ENCODE measurements around the gene KCNK4.

Gene KCNK4

DNA sequence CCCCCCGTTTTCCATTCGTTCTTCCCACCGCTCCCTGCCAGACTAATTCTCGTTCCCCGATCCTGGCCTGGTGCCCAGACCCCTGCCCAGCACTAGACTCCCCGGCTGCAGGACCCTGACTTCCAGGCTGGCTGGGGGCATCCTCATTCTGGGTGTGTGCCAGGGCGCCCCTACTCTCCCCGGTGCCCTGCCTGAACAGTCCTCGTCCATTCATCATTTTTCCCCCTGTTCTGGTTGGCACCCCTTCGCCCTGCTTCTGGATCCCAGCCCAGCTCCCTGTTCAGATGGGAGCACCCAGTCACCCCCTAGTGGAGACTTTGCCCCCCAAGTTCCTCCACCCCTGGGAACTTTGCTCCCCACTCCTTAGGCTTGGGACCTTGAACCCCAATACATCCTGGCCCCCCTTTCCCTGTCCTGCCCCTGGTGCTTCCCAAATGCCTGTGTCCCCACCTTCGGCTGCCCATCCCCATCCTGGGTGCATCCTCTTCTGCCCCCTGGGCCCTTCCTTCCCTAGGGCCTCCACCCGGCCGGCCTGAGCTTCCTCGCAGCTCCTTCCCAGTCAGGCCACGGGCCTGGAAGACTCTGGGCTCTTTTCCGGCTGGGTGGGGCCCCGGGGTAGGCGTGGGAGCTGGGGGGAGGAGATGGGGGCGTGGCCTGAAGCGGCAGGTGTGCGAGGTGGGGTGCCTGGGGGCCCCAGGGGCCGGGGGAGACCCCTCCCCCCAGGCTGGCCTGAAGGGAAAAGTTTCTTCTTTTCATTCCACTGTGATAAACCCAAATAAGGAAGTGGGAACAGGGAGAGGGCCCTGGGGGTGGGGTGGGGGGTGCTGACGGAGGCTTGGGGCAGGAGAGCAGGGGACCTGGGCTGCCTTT, 38.9 kb upstream of the KCNK4 start:
- no peak for DNase-seq
- no peak overlapping the region for H3K27ac Mint-ChIP-seq
- H3K9me3 Mint-ChIP-seq, result no peaks in the 10 kb centered on the region
- peaks cover 3% of the 10 kb centered on the region for H3K27me3 Mint-ChIP-seq (ENCODE audit: low read depth, poor library complexity)
- peaks cover 49% of the 10 kb centered on the region for H3K4me1 Mint-ChIP-seq
- TF ChIP-seq, protein P1, sequence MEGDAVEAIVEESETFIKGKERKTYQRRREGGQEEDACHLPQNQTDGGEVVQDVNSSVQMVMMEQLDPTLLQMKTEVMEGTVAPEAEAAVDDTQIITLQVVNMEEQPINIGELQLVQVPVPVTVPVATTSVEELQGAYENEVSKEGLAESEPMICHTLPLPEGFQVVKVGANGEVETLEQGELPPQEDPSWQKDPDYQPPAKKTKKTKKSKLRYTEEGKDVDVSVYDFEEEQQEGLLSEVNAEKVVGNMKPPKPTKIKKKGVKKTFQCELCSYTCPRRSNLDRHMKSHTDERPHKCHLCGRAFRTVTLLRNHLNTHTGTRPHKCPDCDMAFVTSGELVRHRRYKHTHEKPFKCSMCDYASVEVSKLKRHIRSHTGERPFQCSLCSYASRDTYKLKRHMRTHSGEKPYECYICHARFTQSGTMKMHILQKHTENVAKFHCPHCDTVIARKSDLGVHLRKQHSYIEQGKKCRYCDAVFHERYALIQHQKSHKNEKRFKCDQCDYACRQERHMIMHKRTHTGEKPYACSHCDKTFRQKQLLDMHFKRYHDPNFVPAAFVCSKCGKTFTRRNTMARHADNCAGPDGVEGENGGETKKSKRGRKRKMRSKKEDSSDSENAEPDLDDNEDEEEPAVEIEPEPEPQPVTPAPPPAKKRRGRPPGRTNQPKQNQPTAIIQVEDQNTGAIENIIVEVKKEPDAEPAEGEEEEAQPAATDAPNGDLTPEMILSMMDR (IDR thresholded peaks at IDR 0.05), result no peak
- H3K4me3 Mint-ChIP-seq, result peak overlapping the region; percentile 92
- H3K36me3 Mint-ChIP-seq (ENCODE audit: low read depth), result no peaks in the 10 kb centered on the region

- H3K4me1 Mint-ChIP-seq, result peaks cover 44% of the 10 kb centered on the region
- H3K36me3 Mint-ChIP-seq (ENCODE audit: low read depth), result peaks cover 5% of the 10 kb centered on the region
- TF ChIP-seq, protein P1 (IDR thresholded peaks at IDR 0.05), result no peak
- no peak overlapping the region for H3K27ac Mint-ChIP-seq
- no peaks in the 10 kb centered on the region for H3K9me3 Mint-ChIP-seq
- DNase-seq, result no peak
- peaks cover 2% of the 10 kb centered on the region for H3K27me3 Mint-ChIP-seq (ENCODE audit: low read depth, poor library complexity)
- H3K4me3 Mint-ChIP-seq, result peak overlapping the region; percentile 28
Observed at GRCh38 chr11:64253043-64253442, 38.1 kb upstream of the KCNK4 start.

DNA sequence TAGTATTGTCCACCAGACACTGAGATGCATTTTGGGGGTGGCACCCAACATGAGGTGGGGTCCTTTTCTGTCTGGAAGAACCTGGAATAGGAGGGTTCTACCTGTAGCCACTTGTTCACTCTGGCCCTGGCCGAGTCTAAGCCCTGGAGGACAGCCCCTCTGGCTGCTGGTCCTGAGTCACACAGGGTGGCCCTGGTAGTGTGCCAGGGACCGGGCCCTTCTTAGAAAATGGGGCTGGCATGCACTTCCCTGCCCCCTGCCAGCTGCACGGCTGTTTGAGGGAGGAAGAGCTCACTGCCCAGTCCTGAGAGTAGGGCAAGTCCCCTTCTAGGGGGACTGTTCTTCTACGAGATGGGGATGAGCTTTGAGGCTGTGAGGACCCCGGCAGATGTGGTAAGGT, 37.6 kb upstream of the KCNK4 start:
- H3K27me3 Mint-ChIP-seq (ENCODE audit: low read depth, poor library complexity), result no peaks in the 10 kb centered on the region
- DNase-seq, result no peak
- H3K4me1 Mint-ChIP-seq, result peaks cover 40% of the 10 kb centered on the region
- no peaks in the 10 kb centered on the region for H3K9me3 Mint-ChIP-seq
- TF ChIP-seq, protein P1 (IDR thresholded peaks at IDR 0.05), result no peak
- H3K27ac Mint-ChIP-seq, result no peak overlapping the region
- peak overlapping the region; percentile 28 for H3K4me3 Mint-ChIP-seq
- peaks cover 5% of the 10 kb centered on the region for H3K36me3 Mint-ChIP-seq (ENCODE audit: low read depth)

GRCh38 chr11:64254326-64254725, 36.8 kb upstream of the KCNK4 start:
- no peak overlapping the region for H3K4me3 Mint-ChIP-seq
- DNase-seq, result no peak
- H3K9me3 Mint-ChIP-seq, result no peaks in the 10 kb centered on the region
- H3K27ac Mint-ChIP-seq, result no peak overlapping the region
- no peaks in the 10 kb centered on the region for H3K27me3 Mint-ChIP-seq (ENCODE audit: low read depth, poor library complexity)
- peaks cover 7% of the 10 kb centered on the region for H3K36me3 Mint-ChIP-seq (ENCODE audit: low read depth)
- TF ChIP-seq, protein P1 (IDR thresholded peaks at IDR 0.05), result no peak
- peaks cover 34% of the 10 kb centered on the region for H3K4me1 Mint-ChIP-seq

DNA sequence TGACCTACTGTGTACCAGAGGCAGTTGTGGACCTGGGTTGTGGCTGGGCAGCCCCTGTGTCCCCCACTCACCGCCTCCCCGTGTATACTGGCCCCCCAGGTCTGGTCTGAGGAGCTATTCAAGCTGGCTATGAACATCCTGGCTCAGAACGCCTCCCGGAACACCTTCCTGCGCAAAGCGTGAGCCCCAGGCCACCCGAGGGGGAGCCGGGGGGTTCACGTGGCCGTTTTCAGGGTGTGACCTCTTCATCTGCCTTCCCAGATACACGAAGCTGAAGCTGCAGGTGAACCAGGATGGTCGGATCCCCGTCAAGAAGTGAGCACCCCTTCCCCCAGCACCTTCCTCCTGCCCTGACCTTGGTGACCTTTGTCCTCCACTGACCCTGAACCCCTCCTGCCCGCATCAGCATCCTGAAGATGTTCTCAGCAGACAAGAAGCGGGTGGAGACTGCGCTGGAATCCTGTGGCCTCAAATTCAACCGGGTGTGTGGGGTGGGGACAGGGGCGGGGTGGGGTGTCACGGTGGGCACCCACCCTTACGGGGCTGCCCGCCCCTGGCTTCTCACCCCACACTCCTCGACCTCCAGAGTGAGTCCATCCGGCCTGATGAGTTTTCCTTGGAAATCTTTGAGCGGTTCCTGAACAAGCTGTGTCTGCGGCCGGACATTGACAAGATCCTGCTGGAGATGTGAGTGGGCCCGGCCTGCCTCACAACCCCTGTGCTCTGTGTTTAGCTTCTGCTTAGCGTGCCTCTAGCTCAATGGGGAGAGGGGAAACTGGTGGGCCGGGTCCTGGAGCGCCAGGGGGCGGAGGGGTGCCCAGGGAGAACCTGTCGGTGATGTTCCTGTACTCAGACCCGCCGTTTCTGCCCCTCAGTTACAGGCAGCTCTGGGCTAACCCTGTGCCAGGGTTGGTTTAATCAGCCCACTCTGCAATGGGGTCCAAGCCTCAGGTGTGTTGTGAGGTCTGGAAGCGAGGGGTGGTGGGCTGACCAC, 35.7 kb upstream of the KCNK4 start:
- no peak overlapping the region for H3K4me3 Mint-ChIP-seq
- no peaks in the 10 kb centered on the region for H3K9me3 Mint-ChIP-seq
- H3K36me3 Mint-ChIP-seq (ENCODE audit: low read depth), result peaks cover 17% of the 10 kb centered on the region
- H3K27me3 Mint-ChIP-seq (ENCODE audit: low read depth, poor library complexity), result peaks cover 2% of the 10 kb centered on the region
- H3K27ac Mint-ChIP-seq, result no peak overlapping the region
- no peak for DNase-seq
- H3K4me1 Mint-ChIP-seq, result peaks cover 31% of the 10 kb centered on the region
- TF ChIP-seq, protein P1 (IDR thresholded peaks at IDR 0.05), result no peak
